ENCODE results near the gene FAM222B. TPM values are rescaled to one million over a fixed set of nuclear protein-coding genes. Genes with fewer than 3 reads are reported as not detected.
A peak's percentile ranks its signal among the peaks of the same experiment; 100 is the strongest.
"Not testable (repeated sequence)": the region's sequence is repeated elsewhere in the genome, so short reads cannot be mapped to it uniquely, and the experiment has no call there.

FAM222B gene
- total RNA-seq, 1 donor from 2014 or later: 16.9 TPM

GRCh38 chr17:28807925-28808634, 34.5 kb downstream of the FAM222B start:
- intact Hi-C loops (cut with DNase I): no loop called here
- ATAC-seq (no peak), DNase-seq (ENCODE audit: missing footprints) (no peak)

GRCh38 chr17:28796062-28796461, 46.5 kb downstream of the FAM222B start:
- DNase-seq (ENCODE audit: missing footprints) (no peak), ATAC-seq (no peak)
- intact Hi-C loops (cut with DNase I): no loop called here

DNA sequence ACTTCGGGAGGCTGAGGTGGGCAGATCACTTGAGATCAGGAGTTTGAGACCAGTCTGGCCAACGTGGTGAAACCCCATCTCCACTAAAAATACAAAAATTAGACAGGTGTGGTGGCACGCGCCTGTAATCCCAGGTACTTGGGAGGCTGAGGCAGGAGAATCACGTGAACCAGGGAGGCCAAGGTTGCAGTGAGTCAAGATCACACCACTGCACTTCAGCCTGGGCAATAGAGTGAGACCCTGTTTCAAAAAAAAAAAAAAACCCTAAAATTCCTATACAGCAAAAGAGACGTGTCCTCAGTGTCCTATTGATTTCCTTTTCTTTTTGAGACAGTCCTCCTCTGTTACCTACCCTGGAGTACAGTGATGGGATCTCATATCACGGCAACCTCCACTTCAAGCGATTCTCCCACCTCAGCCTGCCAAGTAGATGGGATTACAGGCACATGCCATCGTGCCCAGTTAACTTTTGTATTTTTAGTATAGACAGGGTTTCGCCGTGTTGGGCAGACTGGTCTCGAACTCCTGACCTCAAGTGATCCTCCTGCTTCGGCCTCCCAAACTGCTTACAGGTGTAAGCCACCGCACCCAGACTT, 47.6 kb downstream of the FAM222B start:
- DNase-seq (ENCODE audit: missing footprints); ATAC-seq; intact Hi-C loops (cut with DNase I): not testable (repeated sequence)

DNA sequence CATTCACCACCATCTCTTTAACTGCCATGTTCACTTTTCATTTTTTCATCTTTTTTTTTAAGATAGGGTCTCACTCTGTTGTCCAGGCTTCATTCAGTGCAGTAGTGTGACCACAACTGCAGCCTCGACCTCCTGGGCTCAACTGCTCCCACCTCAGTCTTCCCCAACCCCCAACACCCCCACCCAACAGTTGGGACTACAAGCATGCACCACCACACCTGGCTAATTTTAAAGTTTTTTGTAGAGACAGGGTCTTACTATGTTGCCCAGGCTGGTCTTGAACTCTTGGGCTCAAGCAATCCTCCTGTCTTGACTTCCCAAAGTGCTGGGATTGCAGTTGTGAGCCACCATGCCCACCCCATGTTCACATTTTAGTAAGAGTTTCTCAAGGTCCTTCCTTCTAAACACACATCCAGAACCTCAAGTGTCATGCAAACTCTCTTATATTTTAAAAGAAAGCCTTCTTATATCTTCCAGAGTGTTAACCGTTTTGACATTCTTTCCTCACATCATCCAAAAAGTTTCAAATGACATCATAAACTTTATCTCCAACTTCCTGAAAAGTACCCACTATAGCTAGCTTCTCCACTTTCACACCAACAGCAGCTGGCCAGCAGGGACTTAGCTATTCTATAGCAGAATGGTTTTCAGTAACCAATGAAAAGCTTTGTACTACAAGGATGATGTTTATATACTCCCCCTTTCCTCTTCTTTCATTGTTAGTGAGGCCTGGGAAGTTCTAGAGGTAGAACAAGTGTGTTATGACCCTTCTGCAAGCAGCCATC, 49.5 kb downstream of the FAM222B start:
- intact Hi-C loops (cut with DNase I): no loop called here
- DNase-seq (ENCODE audit: missing footprints): no peak
- no peak for ATAC-seq

- no peak for DNase-seq (ENCODE audit: missing footprints)
- no peak for ATAC-seq
These were observed 54.5 kb downstream of the FAM222B start for GRCh38 chr17:28788100-28788499.

GRCh38 chr17:28783161-28783560, 59.4 kb downstream of the FAM222B start:
- no peak for ATAC-seq
- intact Hi-C loops (cut with DNase I): no loop called here
- DNase-seq (ENCODE audit: missing footprints): no peak

More at GRCh38 chr17:28788100-28788499, 54.5 kb downstream of the FAM222B start:
- intact Hi-C loops (cut with DNase I): no loop called here

- ATAC-seq; DNase-seq (ENCODE audit: missing footprints): not testable (repeated sequence)
- intact Hi-C loops (cut with DNase I): loop anchor here (5.0 kb wide), 1 partner anchor 33 kb away; no protein-coding TSS in a partner anchor
These were observed 63.0 kb downstream of the FAM222B start for GRCh38 chr17:28779601-28780000.

DNA sequence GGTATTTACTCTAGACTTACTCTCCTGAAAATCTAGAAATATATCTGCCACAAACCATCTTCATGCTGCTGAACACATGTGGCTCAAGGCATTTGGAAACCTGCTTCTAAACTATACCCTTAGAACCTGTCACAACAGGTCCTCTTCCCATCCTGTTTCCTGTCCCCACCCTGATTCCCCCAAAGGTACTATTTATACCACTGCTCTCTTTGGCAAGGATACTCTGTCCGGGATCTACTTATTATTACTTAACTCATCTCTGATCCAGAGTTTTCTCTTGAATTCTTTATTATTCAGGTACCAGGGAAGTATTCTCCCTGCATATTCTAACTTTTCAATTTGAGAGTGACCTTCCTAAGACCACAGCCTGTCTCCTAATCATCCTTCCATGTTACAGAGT, 65.4 kb downstream of the FAM222B start:
- DNase-seq (ENCODE audit: missing footprints): no peak
- ATAC-seq: no peak
- intact Hi-C loops (cut with DNase I): loop anchor here (5.0 kb wide), 1 partner anchor 35 kb away; no protein-coding TSS in a partner anchor

- ATAC-seq (no peak), DNase-seq (ENCODE audit: missing footprints) (no peak)
- intact Hi-C loops (cut with DNase I): no loop called here
These were observed 68.4 kb downstream of the FAM222B start for GRCh38 chr17:28774206-28774605.

DNA sequence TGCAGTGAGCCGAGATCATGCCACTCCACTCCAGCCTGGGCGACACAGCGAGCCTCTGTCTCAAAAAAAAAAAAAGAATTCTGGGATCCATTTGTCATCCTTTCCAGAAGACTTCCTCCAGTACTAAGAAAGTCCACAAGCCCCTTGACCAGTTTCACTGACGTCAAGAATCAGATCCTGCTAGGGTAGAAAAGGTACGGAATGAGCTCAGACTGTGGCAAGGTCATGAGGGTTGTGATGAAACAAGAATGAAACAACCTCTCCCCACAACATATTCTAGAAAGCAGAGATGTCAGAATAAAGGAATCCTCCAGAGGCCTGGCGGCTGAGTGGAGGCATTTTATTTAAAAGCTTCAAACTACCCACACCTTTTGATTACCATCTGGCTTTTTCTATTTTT, 68.9 kb downstream of the FAM222B start:
- DNase-seq (ENCODE audit: missing footprints) (no peak), ATAC-seq (no peak)
- intact Hi-C loops (cut with DNase I): no loop called here

GRCh38 chr17:28765038-28765437, 77.6 kb downstream of the FAM222B start:
- ATAC-seq: no peak
- intact Hi-C loops (cut with DNase I): loop anchor here (5.0 to 10.0 kb wide), 2 partner anchors 80 to 132 kb away; partner anchors contain the start of genes FAM222B and FLOT2
- DNase-seq (ENCODE audit: missing footprints): no peak

DNA sequence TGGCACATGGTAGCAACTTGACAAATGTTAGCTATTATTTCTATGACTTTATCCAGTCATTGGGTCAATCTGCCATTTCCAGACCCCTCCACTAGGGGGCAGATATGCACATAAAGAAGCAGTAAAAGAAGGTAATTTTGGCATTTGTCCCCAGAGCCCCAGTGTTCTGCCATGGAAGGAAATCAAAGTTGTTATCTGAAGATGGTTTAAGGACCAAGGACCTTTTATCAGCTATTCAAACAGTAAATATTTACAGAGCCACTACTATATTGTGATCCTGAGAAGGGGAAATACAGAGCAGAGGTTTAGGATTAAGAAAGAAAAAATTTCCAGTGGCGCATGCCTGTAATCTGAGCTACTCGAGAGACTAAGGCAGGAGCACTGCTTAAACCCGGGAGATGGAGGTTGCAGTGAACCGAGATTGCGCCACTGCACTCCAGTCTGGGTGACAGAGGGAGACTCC, 78.8 kb downstream of the FAM222B start:
- ATAC-seq: no peak
- DNase-seq (ENCODE audit: missing footprints): no peak
- intact Hi-C loops (cut with DNase I): loop anchor here (10.0 kb wide), 1 partner anchor 81 kb away; the partner anchor contains the start of gene FAM222B

DNA sequence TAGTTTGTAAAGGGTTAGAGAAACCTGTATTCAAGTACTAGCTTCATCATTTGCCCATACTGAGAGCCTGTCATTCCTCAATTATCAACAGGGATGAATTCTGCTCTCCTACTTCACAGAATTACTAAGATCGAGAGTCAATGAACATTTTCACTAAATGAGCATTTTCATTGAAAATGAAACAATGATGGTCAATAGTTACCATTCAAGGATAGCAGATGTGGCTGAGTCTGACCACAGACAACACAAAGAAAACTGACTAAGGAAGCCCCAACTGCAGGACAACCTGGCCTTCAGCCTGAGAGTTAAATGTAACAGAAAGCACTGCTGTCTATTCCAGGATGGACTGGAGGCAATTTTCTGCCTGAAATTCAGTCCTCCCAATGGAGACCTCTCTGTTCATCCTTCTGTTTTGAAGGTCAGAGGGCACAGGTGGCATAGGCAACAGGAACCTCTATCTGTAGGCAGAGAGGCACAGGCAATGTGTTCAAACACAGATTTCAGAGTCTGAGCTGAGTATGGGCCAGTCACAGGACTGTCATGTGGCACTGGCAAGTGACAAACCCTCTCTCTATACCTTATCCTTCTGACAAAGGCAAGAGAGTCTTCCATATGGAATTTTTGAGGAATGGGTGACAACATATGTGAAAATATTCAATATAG, 79.3 kb downstream of the FAM222B start:
- intact Hi-C loops (cut with DNase I): loop anchor here (10.0 kb wide), 1 partner anchor 82 kb away; the partner anchor contains the start of gene FAM222B
- no peak for DNase-seq (ENCODE audit: missing footprints)
- ATAC-seq: no peak

GRCh38 chr17:28760601-28761562, 81.7 kb downstream of the FAM222B start:
- intact Hi-C loops (cut with DNase I): loop anchor here (10.0 kb wide), 1 partner anchor 84 kb away; the partner anchor contains the start of gene FAM222B
- DNase-seq (ENCODE audit: missing footprints) (peak; percentile 89), ATAC-seq (peak; percentile 61)

- DNase-seq (ENCODE audit: missing footprints) (no peak), ATAC-seq (no peak)
- intact Hi-C loops (cut with DNase I): no loop called here
These were observed 83.2 kb downstream of the FAM222B start for GRCh38 chr17:28759256-28759865.

DNA sequence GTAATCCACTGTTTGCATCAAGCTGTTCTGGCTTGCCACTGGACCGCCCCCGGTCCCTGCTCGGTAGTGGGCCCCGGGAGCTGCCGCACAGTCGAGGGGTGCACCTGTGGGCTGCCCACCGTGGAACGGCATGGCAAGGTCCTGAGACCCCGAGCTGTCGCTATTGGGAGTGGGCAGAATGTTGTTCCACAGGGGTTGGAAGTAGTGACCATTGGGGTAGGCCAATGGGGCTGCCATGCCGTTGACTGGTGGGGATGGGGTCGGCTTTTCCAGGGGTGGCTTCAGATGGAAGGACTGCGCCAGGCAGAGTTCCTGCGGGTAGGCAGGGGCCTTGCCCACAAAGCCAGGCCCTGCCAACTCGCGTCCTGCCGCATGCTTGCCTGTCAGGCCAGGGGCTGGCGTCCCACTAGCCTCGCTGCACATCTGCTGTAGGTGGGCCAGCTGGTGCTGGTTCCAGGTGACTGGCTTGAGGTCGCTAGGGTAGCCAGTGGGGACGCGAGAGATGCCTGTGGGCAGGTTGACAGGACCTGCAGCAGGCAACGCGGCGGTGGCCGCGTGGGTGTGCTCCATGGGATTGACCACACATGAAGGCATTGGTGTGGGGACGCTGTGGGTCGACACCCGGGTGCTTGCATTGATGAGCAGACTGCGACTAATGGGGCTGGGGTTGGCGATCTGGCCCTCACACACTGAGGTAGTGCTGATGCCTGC, 84.0 kb downstream of the FAM222B start:
- DNase-seq (ENCODE audit: missing footprints): no peak
- intact Hi-C loops (cut with DNase I): no loop called here
- no peak for ATAC-seq

Data from Right ventricle myocardium inferior (tissue), 1 donor.